ENCODE results near the gene COL25A1. TPM values are rescaled to one million over a fixed set of nuclear protein-coding genes. Genes with fewer than 3 reads are reported as not detected.

COL25A1 gene
- total RNA-seq, 1 donor from 2014 or later, result 10.4 TPM

- H3K36me3 Mint-ChIP-seq (ENCODE audit: low read depth, unreplicated experiment), result no peaks in the 10 kb centered on the region
- FAIRE-seq (no peak), DNase-seq (ENCODE audit: low read depth) (no peak)
- Histone ChIP-seq H2AFZ (ENCODE audit: low read depth, low read length) (no peak overlapping the region), H3K79me2 (ENCODE audit: insufficient read depth, low read length) (no peaks in the 10 kb centered on the region), H3K27ac (ENCODE audit: low read depth, low read length) (no peak overlapping the region), H3K4me2 (ENCODE audit: low read length) (no peak overlapping the region), H3K27me3 (ENCODE audit: insufficient read depth, low read length) (no peaks in the 10 kb centered on the region), H4K20me1 (ENCODE audit: insufficient read depth, low read length) (no peaks in the 10 kb centered on the region), H3K9me3 (ENCODE audit: insufficient read depth, low read depth, low read length) (no peaks in the 10 kb centered on the region), H3K36me3 (ENCODE audit: insufficient read depth, low read length) (no peaks in the 10 kb centered on the region), H3K9ac (ENCODE audit: low read length) (no peak overlapping the region), H3K4me3 (ENCODE audit: insufficient read depth, low read depth, low read length) (no peak overlapping the region), H3K4me1 (ENCODE audit: insufficient read depth, low read length) (no peaks in the 10 kb centered on the region)
- TF ChIP-seq CTCF (IDR thresholded peaks at IDR 0.05; ENCODE audit: insufficient read depth, low read depth, low read length) (no peak), EZH2 (IDR thresholded peaks at IDR 0.05; ENCODE audit: insufficient read depth, low read length) (no peak)
- no peaks in the 10 kb centered on the region for H3K27me3 Mint-ChIP-seq (ENCODE audit: low read depth, unreplicated experiment)
- H3K27ac Mint-ChIP-seq (ENCODE audit: unreplicated experiment), result no peak overlapping the region
- no peak overlapping the region for H3K4me3 Mint-ChIP-seq (ENCODE audit: unreplicated experiment)
- H3K4me1 Mint-ChIP-seq (ENCODE audit: low read depth, unreplicated experiment), result peaks cover 8% of the 10 kb centered on the region
- H3K9me3 Mint-ChIP-seq (ENCODE audit: unreplicated experiment), result no peaks in the 10 kb centered on the region
Measured at GRCh38 chr4:109163493-109163892, 139.0 kb downstream of the COL25A1 start.

DNA sequence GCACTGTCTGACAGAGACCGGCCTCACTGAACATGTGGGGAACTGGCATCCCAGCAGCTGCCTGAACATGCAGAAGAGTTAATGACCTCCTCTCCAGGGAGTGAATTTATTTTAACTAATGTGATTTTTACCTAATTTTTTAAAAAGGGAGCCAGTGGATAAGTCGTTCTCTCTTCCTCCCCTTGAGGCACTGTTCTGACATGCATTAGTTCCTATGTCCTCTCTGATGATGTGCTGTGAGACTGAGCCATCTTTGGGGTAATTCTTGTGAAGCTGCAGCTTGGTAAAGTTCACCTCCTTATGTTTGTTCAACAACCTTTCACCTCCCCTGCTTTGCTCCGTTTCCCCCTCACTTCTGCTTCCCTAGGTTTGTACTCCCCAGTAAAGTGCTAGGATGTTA is 139.7 kb downstream of the COL25A1 start:
- TF ChIP-seq CTCF (IDR thresholded peaks at IDR 0.05; ENCODE audit: insufficient read depth, low read depth, low read length) (no peak), EZH2 (IDR thresholded peaks at IDR 0.05; ENCODE audit: insufficient read depth, low read length) (no peak)
- H3K27me3 Mint-ChIP-seq (ENCODE audit: low read depth, unreplicated experiment), result no peaks in the 10 kb centered on the region
- H3K36me3 ChIP-seq (ENCODE audit: insufficient read depth, low read length), result no peaks in the 10 kb centered on the region
- no peak overlapping the region for H2AFZ ChIP-seq (ENCODE audit: low read depth, low read length)
- no peak for FAIRE-seq
- DNase-seq (ENCODE audit: low read depth), result no peak
- no peaks in the 10 kb centered on the region for H3K4me1 ChIP-seq (ENCODE audit: insufficient read depth, low read length)
- H3K4me2 ChIP-seq (ENCODE audit: low read length), result no peak overlapping the region
- H3K4me3 ChIP-seq (ENCODE audit: insufficient read depth, low read depth, low read length), result no peak overlapping the region
- no peaks in the 10 kb centered on the region for H3K79me2 ChIP-seq (ENCODE audit: insufficient read depth, low read length)
- no peaks in the 10 kb centered on the region for H3K36me3 Mint-ChIP-seq (ENCODE audit: low read depth, unreplicated experiment)
- no peaks in the 10 kb centered on the region for H4K20me1 ChIP-seq (ENCODE audit: insufficient read depth, low read length)
- no peaks in the 10 kb centered on the region for H3K9me3 Mint-ChIP-seq (ENCODE audit: unreplicated experiment)
- no peaks in the 10 kb centered on the region for H3K9me3 ChIP-seq (ENCODE audit: insufficient read depth, low read depth, low read length)
- H3K27ac ChIP-seq (ENCODE audit: low read depth, low read length), result no peak overlapping the region
- H3K27me3 ChIP-seq (ENCODE audit: insufficient read depth, low read length), result no peaks in the 10 kb centered on the region
- H3K9ac ChIP-seq (ENCODE audit: low read length), result no peak overlapping the region
- H3K27ac Mint-ChIP-seq (ENCODE audit: unreplicated experiment), result no peak overlapping the region
- H3K4me1 Mint-ChIP-seq (ENCODE audit: low read depth, unreplicated experiment), result peaks cover 8% of the 10 kb centered on the region
- H3K4me3 Mint-ChIP-seq (ENCODE audit: unreplicated experiment), result no peak overlapping the region

DNA sequence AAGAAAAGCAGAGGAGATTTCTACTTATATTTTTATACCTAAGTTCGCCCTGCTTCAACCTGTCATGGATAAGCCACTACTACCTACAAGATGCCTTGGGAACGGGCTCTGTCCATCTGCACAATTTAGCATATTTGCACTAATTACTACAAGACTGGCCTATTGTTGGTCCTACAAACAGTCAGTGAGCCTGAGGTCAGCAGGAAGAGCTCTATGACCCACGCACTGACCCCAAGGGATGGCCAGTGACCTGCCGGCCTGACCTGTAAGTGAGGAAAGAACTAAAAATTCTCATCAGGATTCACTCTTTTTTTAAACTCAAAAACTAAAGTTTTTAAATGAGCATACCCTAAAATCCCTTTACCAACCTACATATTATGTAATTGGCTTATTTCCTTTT is 142.0 kb downstream of the COL25A1 start:
- FAIRE-seq, result no peak
- Histone ChIP-seq H2AFZ (ENCODE audit: low read depth, low read length) (no peak overlapping the region), H3K9ac (ENCODE audit: low read length) (no peak overlapping the region), H3K79me2 (ENCODE audit: insufficient read depth, low read length) (no peaks in the 10 kb centered on the region), H3K36me3 (ENCODE audit: insufficient read depth, low read length) (no peaks in the 10 kb centered on the region), H3K27me3 (ENCODE audit: insufficient read depth, low read length) (no peaks in the 10 kb centered on the region), H4K20me1 (ENCODE audit: insufficient read depth, low read length) (no peaks in the 10 kb centered on the region), H3K4me1 (ENCODE audit: insufficient read depth, low read length) (no peaks in the 10 kb centered on the region), H3K27ac (ENCODE audit: low read depth, low read length) (no peak overlapping the region), H3K4me3 (ENCODE audit: insufficient read depth, low read depth, low read length) (no peak overlapping the region), H3K4me2 (ENCODE audit: low read length) (no peak overlapping the region), H3K9me3 (ENCODE audit: insufficient read depth, low read depth, low read length) (no peaks in the 10 kb centered on the region)
- Mint-ChIP-seq H3K4me3 (ENCODE audit: unreplicated experiment) (no peak overlapping the region), H3K4me1 (ENCODE audit: low read depth, unreplicated experiment) (peaks cover 8% of the 10 kb centered on the region), H3K36me3 (ENCODE audit: low read depth, unreplicated experiment) (no peaks in the 10 kb centered on the region), H3K27ac (ENCODE audit: unreplicated experiment) (no peak overlapping the region), H3K27me3 (ENCODE audit: low read depth, unreplicated experiment) (no peaks in the 10 kb centered on the region), H3K9me3 (ENCODE audit: unreplicated experiment) (no peaks in the 10 kb centered on the region)
- no peak for TF ChIP-seq CTCF (IDR thresholded peaks at IDR 0.05; ENCODE audit: insufficient read depth, low read depth, low read length)
- TF ChIP-seq EZH2 (IDR thresholded peaks at IDR 0.05; ENCODE audit: insufficient read depth, low read length), result no peak
- DNase-seq (ENCODE audit: low read depth), result no peak

Data from astrocyte (in vitro differentiated cells and primary cell).